Measurements from ENCODE around the gene MAML2.

GRCh38 chr11:96311120-96311568 lies 31.9 kb downstream of the MAML2 start:
- TF ChIP-seq CTCF (conservative IDR thresholded peaks at IDR 0.05): no peak
- no peak for TF ChIP-seq EZH2 (IDR thresholded peaks at IDR 0.05; ENCODE audit: low read depth)

Data from PC-9 (cell line).